Mesenchymal stem cell (in vitro differentiated cells and primary cell): ENCODE measurements around the gene CHST15.

Source experiments
- DNase-seq: peaks from one replicate; pipeline ENCODE4 v3.0.0-alpha.2; 2013
- H2AFZ ChIP-seq: one replicate; pipeline ENCODE4 v1.6.1; 2013; ENCODE audit warnings: low read depth, mild to moderate bottlenecking, control low read depth, inconsistent platforms, low read length, moderate library complexity
- H2AK5ac ChIP-seq: 2 replicates; pipeline ENCODE4 v1.6.1; 2013; ENCODE audit warnings: low read length, moderate library complexity, mild to moderate bottlenecking, inconsistent platforms; ENCODE audit not compliant: severe bottlenecking
- H2BK120ac ChIP-seq: one replicate; pipeline ENCODE4 v1.6.1; 2013; ENCODE audit warnings: low read depth, mild to moderate bottlenecking, inconsistent platforms, low read length, moderate library complexity
- H2BK12ac ChIP-seq, 2 experiments: one replicate each; pipeline ENCODE4 v1.6.1; 2013; ENCODE audit warnings: inconsistent platforms in 2 of 2, low read length in 2 of 2, mild to moderate bottlenecking in 2 of 2, moderate library complexity in 2 of 2, control low read depth in 1 of 2
- H2BK15ac ChIP-seq: one replicate; pipeline ENCODE4 v1.6.1; 2013; ENCODE audit warnings: mild to moderate bottlenecking, low read depth, inconsistent platforms; ENCODE audit not compliant: poor library complexity, severe bottlenecking
- H2BK5ac ChIP-seq: 2 replicates; pipeline ENCODE4 v1.6.1; 2013; ENCODE audit warnings: low read depth, mild to moderate bottlenecking, low read length, control low read depth, inconsistent platforms; ENCODE audit not compliant: poor library complexity, severe bottlenecking
- H3K14ac ChIP-seq, 2 experiments: one replicate each; pipeline ENCODE4 v1.6.1; 2013; ENCODE audit warnings: inconsistent platforms in 2 of 2, low read length in 2 of 2, control low read depth in 1 of 2, mild to moderate bottlenecking in 1 of 2, moderate library complexity in 1 of 2
- H3K18ac ChIP-seq, 2 experiments: one replicate each; pipeline ENCODE4 v1.6.1; 2013; ENCODE audit warnings: inconsistent platforms in 2 of 2, low read length in 2 of 2, control low read depth in 1 of 2, low read depth in 1 of 2, mild to moderate bottlenecking in 1 of 2
- H3K23ac ChIP-seq, 2 experiments: one replicate each; pipeline ENCODE4 v1.6.1; 2013; ENCODE audit warnings: inconsistent platforms in 2 of 2, low read length in 2 of 2, mild to moderate bottlenecking in 2 of 2, moderate library complexity in 2 of 2, control low read depth in 1 of 2
- H3K27ac ChIP-seq: 2 replicates; pipeline ENCODE4 v1.5.1; 2013; ENCODE audit warnings: mild to moderate bottlenecking, moderate library complexity, low read length, control low read depth, inconsistent platforms; ENCODE audit not compliant: poor library complexity, severe bottlenecking
- H3K27me3 ChIP-seq, 2 experiments: 2 replicates each; pipeline versions ENCODE4 v1.6.1 to v1.7.0; 2013; ENCODE audit warnings: low read length in 2 of 2, mild to moderate bottlenecking in 2 of 2, moderate library complexity in 2 of 2, control low read depth in 1 of 2, inconsistent platforms in 1 of 2; ENCODE audit not compliant: control insufficient read depth in 1 of 2, insufficient read depth in 1 of 2
- H3K36me3 ChIP-seq, 2 experiments: 2 replicates each; pipeline versions ENCODE4 v1.6.1 to v1.7.0; 2013; ENCODE audit warnings: low read length in 2 of 2, control low read depth in 1 of 2, inconsistent platforms in 1 of 2, low read depth in 1 of 2, mild to moderate bottlenecking in 1 of 2; ENCODE audit not compliant: insufficient read depth in 2 of 2, control insufficient read depth in 1 of 2
- H3K4ac ChIP-seq, 2 experiments: one replicate each; pipeline ENCODE4 v1.6.1; 2013; ENCODE audit warnings: inconsistent platforms in 2 of 2, low read length in 2 of 2, mild to moderate bottlenecking in 2 of 2, moderate library complexity in 2 of 2, control low read depth in 1 of 2, low read depth in 1 of 2
- H3K4me1 ChIP-seq: 2 replicates; pipeline ENCODE4 v1.6.1; 2013; ENCODE audit warnings: low read depth, low read length, control low read depth; ENCODE audit not compliant: control insufficient read depth, insufficient read depth
- H3K4me2 ChIP-seq: 2 replicates; pipeline ENCODE4 v1.6.1; 2013; ENCODE audit warnings: low read length, mild to moderate bottlenecking, inconsistent platforms; ENCODE audit not compliant: poor library complexity, severe bottlenecking
- H3K4me3 ChIP-seq, 2 experiments: 2 replicates each; pipeline versions ENCODE4 v1.5.1 to v1.7.0; 2013; ENCODE audit warnings: low read length in 2 of 2, mild to moderate bottlenecking in 2 of 2, control low read depth in 1 of 2, low read depth in 1 of 2; ENCODE audit not compliant: insufficient read depth in 1 of 2
- H3K79me1 ChIP-seq: replicated peaks from 2 replicates; pipeline ENCODE4 v1.6.1; 2013; ENCODE audit warnings: mild to moderate bottlenecking, control low read depth, low read length, inconsistent platforms; ENCODE audit not compliant: poor library complexity, severe bottlenecking
- H3K9ac ChIP-seq: 2 replicates; pipeline ENCODE4 v1.7.0; 2013; ENCODE audit warnings: mild to moderate bottlenecking, low read length, moderate library complexity
- H3K9me3 ChIP-seq: 2 replicates; pipeline ENCODE4 v1.7.0; 2013; ENCODE audit warnings: mild to moderate bottlenecking, low read length; ENCODE audit not compliant: control insufficient read depth
- H4K8ac ChIP-seq: one replicate; pipeline ENCODE4 v1.6.1; 2013; ENCODE audit warnings: inconsistent platforms, mild to moderate bottlenecking, low read length, moderate library complexity
- H4K91ac ChIP-seq: one replicate; pipeline ENCODE4 v1.6.1; 2013; ENCODE audit warnings: mild to moderate bottlenecking, low read length, inconsistent platforms
- WGBS: methylation state at CpG from one replicate; pipeline ENCODE4 v1.1.7; 2013; ENCODE audit warnings: mixed read lengths; 5-methylcytosine and 5-hydroxymethylcytosine counted together

CHST15 gene

GRCh38 chr10:123996302-123996701, 97.1 kb downstream of the CHST15 start:
- no peaks in the 10 kb centered on the region for H3K36me3 ChIP-seq

GRCh38 chr10:123995461-123996131, 97.8 kb downstream of the CHST15 start:
- peak overlapping the region; percentile 60 for H4K91ac ChIP-seq
- H3K79me1 ChIP-seq = peaks cover 1% of the 10 kb centered on the region
- H3K36me3 ChIP-seq = no peaks in the 10 kb centered on the region
- peak overlapping the region; percentile 70 for H3K9ac ChIP-seq
- peak overlapping the region; percentile 1 for H2BK5ac ChIP-seq
- H2AK5ac ChIP-seq = peak overlapping the region; percentile 0
- H2BK120ac ChIP-seq = no peak overlapping the region
- H3K18ac ChIP-seq = peak overlapping the region; percentile 46 to 91
- WGBS = 4% methylated on average over 27 of the region's 27 CpGs
- H3K27ac ChIP-seq = peak overlapping the region; percentile 57
- H2BK12ac ChIP-seq = peak overlapping the region in 1 of 2 experiments; percentile 91
- no peak overlapping the region for H3K23ac ChIP-seq
- peak; percentile 90 for DNase-seq
- peaks cover 9 to 22% of the 10 kb centered on the region in 2 experiments for H3K27me3 ChIP-seq
- H3K9me3 ChIP-seq = no peaks in the 10 kb centered on the region
- H2AFZ ChIP-seq = peak overlapping the region; percentile 15
- peak overlapping the region in 1 of 2 experiments; percentile 35 for H3K14ac ChIP-seq
- peak overlapping the region; percentile 61 for H2BK15ac ChIP-seq
- peak overlapping the region; percentile 24 to 55 for H3K4me3 ChIP-seq
- H3K4me1 ChIP-seq = peaks cover 29% of the 10 kb centered on the region
- H3K4me2 ChIP-seq = peak overlapping the region; percentile 71
- H4K8ac ChIP-seq = peak overlapping the region; percentile 87
- H3K4ac ChIP-seq = peak overlapping the region; percentile 41 to 72

More at GRCh38 chr10:123996302-123996701, 97.1 kb downstream of the CHST15 start:
- peak overlapping the region in 1 of 2 experiments; percentile 66 for H3K14ac ChIP-seq
- H2AK5ac ChIP-seq = peak overlapping the region; percentile 98
- H2BK12ac ChIP-seq = peak overlapping the region; percentile 20 to 75
- no peak overlapping the region for H2BK15ac ChIP-seq
- peak overlapping the region; percentile 12 for H4K8ac ChIP-seq
- peaks cover 1% of the 10 kb centered on the region for H3K79me1 ChIP-seq
- H3K23ac ChIP-seq = peak overlapping the region in 1 of 2 experiments; percentile 63
- H3K4me1 ChIP-seq = peaks cover 29% of the 10 kb centered on the region
- H3K4ac ChIP-seq = peak overlapping the region in 1 of 2 experiments; percentile 9
- H3K4me2 ChIP-seq = no peak overlapping the region
- no peak overlapping the region for H3K4me3 ChIP-seq
- DNase-seq = no peak
- WGBS = 82% methylated on average over 6 of the region's 7 CpGs
- H3K27ac ChIP-seq = peak overlapping the region; percentile 57
- no peak overlapping the region for H2AFZ ChIP-seq
- H3K9me3 ChIP-seq = no peaks in the 10 kb centered on the region
- H3K27me3 ChIP-seq = peaks cover 9 to 16% of the 10 kb centered on the region in 2 experiments
- peak overlapping the region; percentile 2 for H2BK120ac ChIP-seq
- peak overlapping the region; percentile 70 for H3K9ac ChIP-seq
- peak overlapping the region; percentile 58 to 88 for H3K18ac ChIP-seq
- H4K91ac ChIP-seq = peak overlapping the region; percentile 14
- H2BK5ac ChIP-seq = no peak overlapping the region

- Histone ChIP-seq H2BK5ac (peak overlapping the region; percentile 1), H3K18ac (peak overlapping the region in 1 of 2 experiments; percentile 37), H2AFZ (peak overlapping the region; percentile 15), H3K23ac (no peak overlapping the region), H3K79me1 (peaks cover 1% of the 10 kb centered on the region), H3K4ac (peak overlapping the region; percentile 15 to 47), H3K9ac (peak overlapping the region; percentile 70), H3K27me3 (peaks cover 9 to 27% of the 10 kb centered on the region in 2 experiments), H3K4me1 (peaks cover 29% of the 10 kb centered on the region), H3K36me3 (no peaks in the 10 kb centered on the region), H3K4me2 (peak overlapping the region; percentile 71), H4K91ac (peak overlapping the region; percentile 9), H3K27ac (peak overlapping the region; percentile 57), H3K4me3 (peak overlapping the region; percentile 24 to 55), H4K8ac (peak overlapping the region; percentile 87), H2BK120ac (peak overlapping the region; percentile 21), H2BK12ac (peak overlapping the region; percentile 6 to 65), H3K14ac (no peak overlapping the region), H2BK15ac (no peak overlapping the region), H3K9me3 (no peaks in the 10 kb centered on the region), H2AK5ac (no peak overlapping the region)
- no peak for DNase-seq
- WGBS = 5% methylated on average over 9 of the region's 11 CpGs
These were observed 98.3 kb downstream of the CHST15 start for GRCh38 chr10:123995082-123995460.

- peak overlapping the region; percentile 21 for H2BK120ac ChIP-seq
- H2BK12ac ChIP-seq = peak overlapping the region in 1 of 2 experiments; percentile 21
- H2AFZ ChIP-seq = no peak overlapping the region
- peak overlapping the region; percentile 57 for H3K27ac ChIP-seq
- DNase-seq = peak; percentile 85
- H3K4me3 ChIP-seq = peak overlapping the region in 1 of 2 experiments; percentile 55
- H2AK5ac ChIP-seq = no peak overlapping the region
- peaks cover 9 to 31% of the 10 kb centered on the region in 2 experiments for H3K27me3 ChIP-seq
- H3K4me1 ChIP-seq = peaks cover 29% of the 10 kb centered on the region
- peak overlapping the region; percentile 70 for H3K9ac ChIP-seq
- H3K4me2 ChIP-seq = peak overlapping the region; percentile 71
- H4K8ac ChIP-seq = peak overlapping the region; percentile 87
- H2BK5ac ChIP-seq = no peak overlapping the region
- peak overlapping the region; percentile 9 for H4K91ac ChIP-seq
- H3K14ac ChIP-seq = no peak overlapping the region
- H3K79me1 ChIP-seq = peaks cover 1% of the 10 kb centered on the region
- H3K23ac ChIP-seq = no peak overlapping the region
- WGBS = 30% methylated on average over 20 of the region's 30 CpGs
- H3K18ac ChIP-seq = peak overlapping the region in 1 of 2 experiments; percentile 54
- no peaks in the 10 kb centered on the region for H3K9me3 ChIP-seq
- H3K4ac ChIP-seq = peak overlapping the region; percentile 15 to 47
- H2BK15ac ChIP-seq = no peak overlapping the region
- no peaks in the 10 kb centered on the region for H3K36me3 ChIP-seq
These were observed 98.8 kb downstream of the CHST15 start for GRCh38 chr10:123994417-123995081.
